ENCODE results near the gene SLC39A12. TPM values are rescaled to one million over a fixed set of nuclear protein-coding genes. Genes with fewer than 3 reads are reported as not detected.

SLC39A12 gene
- total and polyA plus RNA-seq, 10 of the 15 experiments (the other 5 are each of a cell fraction or from before 2014, with no cell fraction given), result 0.47 to 1.5 (median 0.68) TPM; not detected in 1

- DNase-seq (ENCODE audit: low read depth, low spot score) (no peak), FAIRE-seq (no peak), ATAC-seq (no peak)
- Histone ChIP-seq H4K20me1 (ENCODE audit: control insufficient read depth, insufficient read depth) (no peaks in the 10 kb centered on the region), H3K27me3 (replicated peaks in 1 of 2; ENCODE audit: control insufficient read depth in 2 of 2, insufficient read depth in 2 of 2, low read length in 1 of 2) (no peaks in the 10 kb centered on the region), H3K9me3 (replicated peaks; ENCODE audit: control insufficient read depth, insufficient read depth, low read length) (no peaks in the 10 kb centered on the region), H3K9ac (ENCODE audit: control insufficient read depth, insufficient read depth, low read length) (no peak overlapping the region), H3K79me2 (ENCODE audit: control insufficient read depth, insufficient read depth, low read length) (no peaks in the 10 kb centered on the region), H3K4me2 (ENCODE audit: control insufficient read depth, insufficient read depth) (no peak overlapping the region), H3K4me3 (no peak overlapping the region), H2AFZ (ENCODE audit: control insufficient read depth, low read depth, low read length) (no peak overlapping the region), H3K27ac (ENCODE audit: control insufficient read depth, insufficient read depth) (no peak overlapping the region), H3K4me1 (ENCODE audit: control insufficient read depth, insufficient read depth, low read length) (no peaks in the 10 kb centered on the region), H3K36me3 (ENCODE audit: control insufficient read depth in 2 of 2, insufficient read depth in 2 of 2, low read length in 1 of 2) (no peaks in the 10 kb centered on the region)
- CTCF ChIA-PET, result interaction anchor here (0.5 to 1.2 kb wide), 2 partner anchors 202 to 1113 kb away, joined by 3 read pairs; no protein-coding TSS in a partner anchor
- TF ChIP-seq TAF1 (IDR thresholded peaks at IDR 0.05; ENCODE audit: borderline replicate concordance, low read depth, low read length) (no peak), ZNF592 (IDR thresholded peaks at IDR 0.05) (no peak), TARDBP (IDR thresholded peaks at IDR 0.05; ENCODE audit: borderline replicate concordance) (no peak)
- TF ChIP-seq, protein P1, sequence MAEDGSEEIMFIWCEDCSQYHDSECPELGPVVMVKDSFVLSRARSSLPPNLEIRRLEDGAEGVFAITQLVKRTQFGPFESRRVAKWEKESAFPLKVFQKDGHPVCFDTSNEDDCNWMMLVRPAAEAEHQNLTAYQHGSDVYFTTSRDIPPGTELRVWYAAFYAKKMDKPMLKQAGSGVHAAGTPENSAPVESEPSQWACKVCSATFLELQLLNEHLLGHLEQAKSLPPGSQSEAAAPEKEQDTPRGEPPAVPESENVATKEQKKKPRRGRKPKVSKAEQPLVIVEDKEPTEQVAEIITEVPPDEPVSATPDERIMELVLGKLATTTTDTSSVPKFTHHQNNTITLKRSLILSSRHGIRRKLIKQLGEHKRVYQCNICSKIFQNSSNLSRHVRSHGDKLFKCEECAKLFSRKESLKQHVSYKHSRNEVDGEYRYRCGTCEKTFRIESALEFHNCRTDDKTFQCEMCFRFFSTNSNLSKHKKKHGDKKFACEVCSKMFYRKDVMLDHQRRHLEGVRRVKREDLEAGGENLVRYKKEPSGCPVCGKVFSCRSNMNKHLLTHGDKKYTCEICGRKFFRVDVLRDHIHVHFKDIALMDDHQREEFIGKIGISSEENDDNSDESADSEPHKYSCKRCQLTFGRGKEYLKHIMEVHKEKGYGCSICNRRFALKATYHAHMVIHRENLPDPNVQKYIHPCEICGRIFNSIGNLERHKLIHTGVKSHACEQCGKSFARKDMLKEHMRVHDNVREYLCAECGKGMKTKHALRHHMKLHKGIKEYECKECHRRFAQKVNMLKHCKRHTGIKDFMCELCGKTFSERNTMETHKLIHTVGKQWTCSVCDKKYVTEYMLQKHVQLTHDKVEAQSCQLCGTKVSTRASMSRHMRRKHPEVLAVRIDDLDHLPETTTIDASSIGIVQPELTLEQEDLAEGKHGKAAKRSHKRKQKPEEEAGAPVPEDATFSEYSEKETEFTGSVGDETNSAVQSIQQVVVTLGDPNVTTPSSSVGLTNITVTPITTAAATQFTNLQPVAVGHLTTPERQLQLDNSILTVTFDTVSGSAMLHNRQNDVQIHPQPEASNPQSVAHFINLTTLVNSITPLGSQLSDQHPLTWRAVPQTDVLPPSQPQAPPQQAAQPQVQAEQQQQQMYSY (CRISPR knock-in tag; IDR thresholded peaks at IDR 0.05), result no peak
- in situ Hi-C loops (cut with MboI), result no loop called here
- SMC1A ChIA-PET (ENCODE audit: uncharacterized antibody, unreplicated experiment), result no interaction called here
- intact Hi-C loops (cut with micrococcal nuclease; ENCODE audit: unreplicated experiment), result no loop called here
- no TSS peak for BruUV-seq (replicated peaks)
- POLR2A ChIA-PET, result no interaction called here
- 35% methylated on average over 3 of the region's 3 CpGs for WGBS (ENCODE audit: insufficient coverage, insufficient replicate concordance, low lambda C conversion rate, missing lambda C conversion rate)
- RAD21 ChIA-PET (ENCODE audit: unreplicated experiment), result no interaction called here
Observed at GRCh38 chr10:17905491-17905890, 46.2 kb upstream of the SLC39A12 start.
